ENCODE measurements around the gene ID3.
"Not testable (repeated sequence)": the region's sequence is repeated elsewhere in the genome, so short reads cannot be mapped to it uniquely, and the experiment has no call there.

Gene ID3

GRCh38 chr1:23588749-23589548, 29.6 kb upstream of the ID3 start:
- no peak for DNase-seq

- DNase-seq: no peak
Observed at GRCh38 chr1:23585321-23586022, 26.2 kb upstream of the ID3 start.

- not testable (repeated sequence) for DNase-seq
Observed at GRCh38 chr1:23583727-23584126, 24.4 kb upstream of the ID3 start.

- DNase-seq: no peak
Observed at GRCh38 chr1:23582820-23583219, 23.5 kb upstream of the ID3 start.

- DNase-seq: no peak
Observed at GRCh38 chr1:23581219-23581618, 21.9 kb upstream of the ID3 start.

GRCh38 chr1:23578997-23579363, 19.7 kb upstream of the ID3 start:
- no peak for DNase-seq

GRCh38 chr1:23578311-23578996, 19.2 kb upstream of the ID3 start:
- DNase-seq: no peak

GRCh38 chr1:23577056-23578004, 18.0 kb upstream of the ID3 start:
- no peak for DNase-seq

- DNase-seq: no peak
Observed at GRCh38 chr1:23576338-23577055, 17.2 kb upstream of the ID3 start.

GRCh38 chr1:23575226-23575810, 16.0 kb upstream of the ID3 start:
- no peak for DNase-seq

GRCh38 chr1:23574265-23574754, 15.0 kb upstream of the ID3 start:
- DNase-seq: no peak

- DNase-seq: no peak
Observed at GRCh38 chr1:23573574-23574182, 14.4 kb upstream of the ID3 start.

GRCh38 chr1:23571465-23571864, 12.2 kb upstream of the ID3 start:
- no peak for DNase-seq

- no peak for DNase-seq
Observed at GRCh38 chr1:23570001-23570691, 10.8 kb upstream of the ID3 start.

- no peak for DNase-seq
Observed at GRCh38 chr1:23568608-23569383, 9.5 kb upstream of the ID3 start.

- no peak for DNase-seq
Observed at GRCh38 chr1:23567996-23568607, 8.8 kb upstream of the ID3 start.

GRCh38 chr1:23567629-23567995, 8.3 kb upstream of the ID3 start:
- DNase-seq: no peak

- no peak for DNase-seq
Observed at GRCh38 chr1:23566304-23566703, 7.0 kb upstream of the ID3 start.

- no peak for DNase-seq
Observed at GRCh38 chr1:23565776-23566175, 6.5 kb upstream of the ID3 start.

Measured in hematopoietic multipotent progenitor cell treated with erythropoietin and hydrocortisone succinate and interleukin-3 and kit ligand, for 4 days (in vitro differentiated cells).